HCT116 (cell line): ENCODE results near the gene SGCA. TPM values are rescaled to one million over a fixed set of nuclear protein-coding genes. Genes with fewer than 3 reads are reported as not detected.

ENCODE experiments used
- ATF3 ChIP-seq: IDR thresholded peaks from 2 replicates; pipeline ENCODE4 v1.6.1; 2012
- CBX3 ChIP-seq: IDR thresholded peaks from 2 replicates; pipeline ENCODE4 v1.6.1; 2012; ENCODE audit warnings: low read depth
- CEBPB ChIP-seq: IDR thresholded peaks from 2 replicates; pipeline ENCODE4 v1.6.1; 2012; ENCODE audit warnings: low read depth
- ELF1 ChIP-seq: IDR thresholded peaks from 2 replicates; pipeline ENCODE4 v1.6.1; 2012; ENCODE audit warnings: low read depth, borderline replicate concordance
- EZH2 ChIP-seq: fragments of 200-600 bp; sonication (generic); IDR thresholded peaks from 2 replicates; pipeline ENCODE4 v1.6.1; 2017; ENCODE audit warnings: antibody characterized with exemption, mixed run types
- MAX ChIP-seq: IDR thresholded peaks from 2 replicates; pipeline ENCODE4 v1.6.1; 2012
- REST ChIP-seq: IDR thresholded peaks from 2 replicates; pipeline ENCODE4 v1.6.1; 2012; ENCODE audit warnings: low read depth
- SRF ChIP-seq: IDR thresholded peaks from 2 replicates; pipeline ENCODE4 v1.6.1; 2012; ENCODE audit warnings: low read depth
- ZFX ChIP-seq: fragments of 450-650 bp; IDR thresholded peaks from 2 replicates; pipeline ENCODE4 v1.6.1; 2017
- total RNA-seq: library from RNA; stranded (reverse); gene quantifications from one replicate; pipeline ENCODE4 v1.2.1, GENCODE V29; 2021; ENCODE audit not compliant: unreplicated experiment

SGCA gene
- total RNA-seq, 1 experiment from 2014 or later: 0.37 TPM

- TF ChIP-seq REST (no peak), ELF1 (no peak), EZH2 (no peak), SRF (no peak), CEBPB (no peak), MAX (no peak), ZFX (no peak), ATF3 (no peak), CBX3 (no peak)
Observed at GRCh38 chr17:50139185-50139783, 26.5 kb upstream of the SGCA start (continued).
